Measurements from ENCODE around the gene RPS15. TPM values are rescaled to one million over a fixed set of nuclear protein-coding genes. Genes with fewer than 3 reads are reported as not detected.

The RPS15 gene
- total RNA-seq, 2 donors from 2014 or later, result 1,055 to 1,445 TPM

DNA sequence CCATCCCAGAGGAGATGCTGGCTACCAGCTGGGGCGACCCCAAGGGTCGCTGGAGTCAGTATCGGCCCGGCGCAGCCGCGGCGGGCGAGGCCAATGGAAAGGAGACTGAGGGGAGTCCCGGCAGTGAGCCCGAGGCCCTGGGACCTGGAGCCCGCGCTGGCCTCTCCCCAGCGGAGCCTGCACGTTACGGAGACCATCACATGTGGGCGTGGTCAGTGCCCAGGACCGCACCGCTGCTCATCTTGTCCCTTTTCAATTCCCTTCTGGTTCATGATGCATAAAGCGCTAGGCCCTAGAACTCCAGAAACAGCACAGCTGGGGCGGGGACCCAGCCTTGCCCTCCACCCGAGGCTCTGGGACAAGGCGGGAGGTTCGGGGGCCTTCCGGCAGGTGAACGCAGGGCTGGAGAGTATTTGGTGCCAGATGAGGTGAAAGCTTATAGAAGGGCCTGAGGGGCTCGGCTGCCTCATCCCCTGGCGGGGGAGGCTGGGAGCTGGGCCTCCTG lies 32.9 kb downstream of the RPS15 start:
- peaks cover 70% of the 10 kb centered on the region for H3K27me3 ChIP-seq
- TF ChIP-seq, protein P1, sequence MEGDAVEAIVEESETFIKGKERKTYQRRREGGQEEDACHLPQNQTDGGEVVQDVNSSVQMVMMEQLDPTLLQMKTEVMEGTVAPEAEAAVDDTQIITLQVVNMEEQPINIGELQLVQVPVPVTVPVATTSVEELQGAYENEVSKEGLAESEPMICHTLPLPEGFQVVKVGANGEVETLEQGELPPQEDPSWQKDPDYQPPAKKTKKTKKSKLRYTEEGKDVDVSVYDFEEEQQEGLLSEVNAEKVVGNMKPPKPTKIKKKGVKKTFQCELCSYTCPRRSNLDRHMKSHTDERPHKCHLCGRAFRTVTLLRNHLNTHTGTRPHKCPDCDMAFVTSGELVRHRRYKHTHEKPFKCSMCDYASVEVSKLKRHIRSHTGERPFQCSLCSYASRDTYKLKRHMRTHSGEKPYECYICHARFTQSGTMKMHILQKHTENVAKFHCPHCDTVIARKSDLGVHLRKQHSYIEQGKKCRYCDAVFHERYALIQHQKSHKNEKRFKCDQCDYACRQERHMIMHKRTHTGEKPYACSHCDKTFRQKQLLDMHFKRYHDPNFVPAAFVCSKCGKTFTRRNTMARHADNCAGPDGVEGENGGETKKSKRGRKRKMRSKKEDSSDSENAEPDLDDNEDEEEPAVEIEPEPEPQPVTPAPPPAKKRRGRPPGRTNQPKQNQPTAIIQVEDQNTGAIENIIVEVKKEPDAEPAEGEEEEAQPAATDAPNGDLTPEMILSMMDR (IDR thresholded peaks at IDR 0.05), result no peak
- intact Hi-C loops (cut with DNase I), result no loop called here
- peak overlapping the region; percentile 27 for H3K4me3 ChIP-seq
- peaks cover 33% of the 10 kb centered on the region for H3K4me1 ChIP-seq
- no peak for DNase-seq
- H3K27ac ChIP-seq, result no peak overlapping the region
- no peaks in the 10 kb centered on the region for H3K36me3 ChIP-seq
- H3K9ac ChIP-seq (ENCODE audit: low read depth in 2 of 2, low read length in 2 of 2), result no peak overlapping the region
- H3K9me3 ChIP-seq, result no peaks in the 10 kb centered on the region

DNA sequence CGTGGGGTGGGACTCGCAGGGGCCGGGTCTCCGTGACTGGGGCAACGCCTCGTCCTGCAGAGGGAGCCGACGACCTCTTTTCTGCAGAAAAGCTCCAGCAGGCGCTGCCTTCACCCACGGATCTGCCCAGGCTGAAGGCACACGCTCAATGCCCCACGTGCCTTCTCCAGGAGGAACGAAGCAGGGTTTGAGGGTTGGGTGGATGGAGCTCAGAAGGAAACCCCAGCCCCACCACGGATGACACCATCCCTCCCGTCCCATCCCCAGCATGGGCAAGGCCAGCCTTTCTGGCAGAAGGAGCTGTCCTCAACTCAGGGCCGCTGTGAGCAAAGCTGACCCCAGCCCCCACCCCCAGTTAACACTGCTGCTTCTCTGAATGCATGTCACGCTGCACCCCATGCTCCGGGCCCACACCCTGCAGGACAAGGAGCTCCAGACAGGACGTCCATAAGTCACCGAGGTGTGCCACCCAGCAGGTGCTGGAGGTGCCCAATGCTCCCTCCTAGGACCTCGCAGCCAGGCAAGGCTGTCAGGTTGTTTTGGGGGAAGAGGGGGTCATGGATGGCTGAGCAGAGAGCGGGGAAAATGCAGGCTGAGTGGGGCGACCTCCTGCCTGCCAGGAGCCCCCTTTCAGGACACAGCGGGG lies 33.4 kb downstream of the RPS15 start:
- intact Hi-C loops (cut with DNase I), result no loop called here
- no peaks in the 10 kb centered on the region for H3K9me3 ChIP-seq
- peaks cover 64% of the 10 kb centered on the region for H3K27me3 ChIP-seq
- DNase-seq, result no peak
- TF ChIP-seq, protein P1 (IDR thresholded peaks at IDR 0.05), result no peak
- H3K4me3 ChIP-seq, result peak overlapping the region; percentile 27
- H3K36me3 ChIP-seq, result no peaks in the 10 kb centered on the region
- no peak overlapping the region for H3K27ac ChIP-seq
- peaks cover 29% of the 10 kb centered on the region for H3K4me1 ChIP-seq
- no peak overlapping the region for H3K9ac ChIP-seq (ENCODE audit: low read depth in 2 of 2, low read length in 2 of 2)

DNA sequence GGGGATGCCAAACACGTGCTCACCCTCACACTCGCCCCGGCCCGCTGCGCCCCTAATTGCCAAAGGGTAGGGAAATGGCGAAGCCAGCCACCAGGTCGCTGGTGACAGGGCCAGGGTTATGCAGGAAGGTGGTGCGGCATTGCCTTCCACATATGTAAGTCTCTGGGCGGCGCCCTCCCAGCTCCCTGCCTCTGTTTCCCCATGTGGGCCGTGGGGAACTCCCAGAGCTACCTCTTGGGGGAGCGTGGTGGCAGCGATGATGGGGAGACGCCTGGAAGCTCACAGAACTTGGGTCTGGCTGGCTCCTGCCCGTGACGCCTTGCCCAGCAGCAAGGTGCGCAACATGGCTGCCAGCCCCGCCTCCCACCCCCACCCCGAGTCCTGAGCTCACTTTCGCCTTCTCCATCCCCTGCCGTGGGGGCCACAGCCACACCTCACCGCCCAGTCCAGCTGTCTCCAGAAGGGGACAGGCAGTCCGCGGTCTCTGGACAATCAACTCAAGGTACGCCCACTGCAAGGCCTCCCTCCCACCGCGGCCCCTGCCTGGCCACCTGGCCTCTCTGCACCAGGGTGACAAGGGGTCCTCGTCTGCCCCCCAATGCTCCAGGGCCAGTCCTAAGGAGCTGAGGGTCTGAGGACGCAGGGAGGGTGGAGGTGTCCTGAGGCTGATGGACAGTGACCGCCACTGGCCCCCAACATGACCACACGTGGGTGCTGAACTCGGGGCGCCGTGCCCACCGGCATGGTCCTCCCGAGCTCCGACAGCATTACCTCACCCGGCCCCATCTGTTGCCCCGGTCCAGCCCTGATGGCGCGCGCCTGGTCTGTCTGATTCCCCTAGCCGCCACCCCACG lies 34.3 kb downstream of the RPS15 start:
- Histone ChIP-seq H3K9me3 (no peaks in the 10 kb centered on the region), H3K9ac (ENCODE audit: low read depth in 2 of 2, low read length in 2 of 2) (no peak overlapping the region), H3K4me1 (peaks cover 29% of the 10 kb centered on the region), H3K27ac (no peak overlapping the region), H3K27me3 (peaks cover 56% of the 10 kb centered on the region), H3K4me3 (no peak overlapping the region), H3K36me3 (no peaks in the 10 kb centered on the region)
- intact Hi-C loops (cut with DNase I), result no loop called here
- no peak for DNase-seq
- TF ChIP-seq, protein P1 (IDR thresholded peaks at IDR 0.05), result no peak

DNA sequence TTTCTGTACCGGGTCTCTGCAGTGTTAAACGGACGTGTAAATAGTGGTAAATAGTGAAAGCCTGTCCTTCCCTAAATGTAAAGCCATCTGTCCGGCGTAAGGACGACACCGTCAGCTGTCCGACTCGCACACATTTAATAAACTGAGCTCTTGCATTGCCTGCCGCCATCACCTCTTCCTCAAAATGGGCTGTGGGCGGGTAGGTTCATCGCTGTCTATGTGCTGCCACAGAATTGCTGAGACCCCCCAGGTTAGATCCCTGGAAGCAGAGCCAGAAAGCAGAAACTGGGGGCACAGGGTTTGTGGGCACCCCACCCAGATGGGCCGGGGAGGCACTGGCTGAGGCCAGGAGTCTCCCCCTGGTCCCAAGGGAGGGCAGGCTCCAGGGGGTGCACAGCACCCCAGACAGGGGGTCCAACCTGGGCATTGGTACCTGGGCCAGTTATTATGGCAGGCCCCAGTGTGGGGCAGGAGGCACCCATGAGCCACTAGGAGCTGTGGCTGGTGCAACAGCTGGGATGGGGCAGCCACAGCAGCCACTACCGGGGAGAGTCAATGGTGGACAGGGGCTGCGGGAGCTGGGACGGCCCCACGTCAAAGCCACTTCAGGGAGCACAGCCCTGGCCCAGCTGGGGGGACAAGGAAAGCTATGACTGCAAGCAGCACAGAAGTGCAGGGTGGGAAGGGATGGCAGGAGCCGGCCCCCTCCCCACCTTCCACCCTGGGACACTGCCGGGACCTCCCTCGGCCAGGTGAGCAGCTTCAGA lies 35.1 kb downstream of the RPS15 start:
- H3K36me3 ChIP-seq, result no peaks in the 10 kb centered on the region
- no peak overlapping the region for H3K27ac ChIP-seq
- H3K4me3 ChIP-seq, result no peak overlapping the region
- intact Hi-C loops (cut with DNase I), result no loop called here
- no peaks in the 10 kb centered on the region for H3K9me3 ChIP-seq
- H3K4me1 ChIP-seq, result peaks cover 32% of the 10 kb centered on the region
- TF ChIP-seq, protein P1 (IDR thresholded peaks at IDR 0.05), result no peak
- no peak overlapping the region for H3K9ac ChIP-seq (ENCODE audit: low read depth in 2 of 2, low read length in 2 of 2)
- DNase-seq, result no peak
- peaks cover 48% of the 10 kb centered on the region for H3K27me3 ChIP-seq
